PC-9 (cell line): ENCODE measurements around the gene CLMN. TPM values are rescaled to one million over a fixed set of nuclear protein-coding genes. Genes with fewer than 3 reads are reported as not detected.

Experiments
- BruUV-seq: library from RNA; stranded (reverse); fragments of 400-500 nt; replicated peaks from 2 replicates; lab custom pipeline; 2021; lab: Mats Ljungman, UMichigan
- CTCF ChIA-PET: fragments of 300-600 bp; sonication (Branson Sonifier 250); formaldehyde crosslinking; loops from one replicate; lab custom pipeline; 2022; ENCODE audit warnings: antibody characterized with exemption; lab: Charles Lee
- POLR2A ChIA-PET: fragments of 300-600 bp; sonication (Branson Sonifier 250); formaldehyde crosslinking; loops from one replicate; lab custom pipeline; 2022; ENCODE audit warnings: antibody characterized with exemption; ENCODE audit not compliant: unreplicated experiment; lab: Charles Lee
- DNase-seq, 2 experiments: peaks; one replicate each; pipeline versions ENCODE4 v3.0.0 to v3.0.0-alpha.2; 2015 to 2022; ENCODE audit warnings: mixed read lengths in 1 of 2
- H2AFZ ChIP-seq: fragments of 200-600 bp; sonication (generic); 2 replicates; pipeline ENCODE4 v1.8.1; 2017; ENCODE audit warnings: antibody characterized with exemption
- H3F3A ChIP-seq: fragments of 200-600 bp; sonication (generic); 2 replicates; pipeline ENCODE4 v1.8.1; 2017; ENCODE audit warnings: antibody characterized with exemption, mild to moderate bottlenecking, low read depth; ENCODE audit not compliant: insufficient read depth
- H3K27ac ChIP-seq: fragments of 200-600 bp; sonication (generic); 2 replicates; pipeline ENCODE4 v1.6.1; 2016; ENCODE audit warnings: mixed run types
- H3K27me3 ChIP-seq: fragments of 200-600 bp; sonication (generic); 2 replicates; pipeline ENCODE4 v1.6.1; 2016; ENCODE audit warnings: low read depth, mixed run types; ENCODE audit not compliant: insufficient read depth
- H3K36me3 ChIP-seq: fragments of 200-600 bp; sonication (generic); 2 replicates; pipeline ENCODE4 v1.6.1; 2016; ENCODE audit warnings: low read depth, mixed run types
- H3K4me1 ChIP-seq: fragments of 200-600 bp; sonication (generic); replicated peaks from 2 replicates; pipeline ENCODE4 v1.6.1; 2016; ENCODE audit warnings: mixed run types; ENCODE audit not compliant: insufficient read depth
- H3K4me2 ChIP-seq: fragments of 200-600 bp; sonication (generic); 2 replicates; pipeline ENCODE4 v1.6.1; 2017; ENCODE audit warnings: mixed run types
- H3K4me3 ChIP-seq: fragments of 200-600 bp; sonication (generic); 2 replicates; pipeline ENCODE4 v1.6.1; 2016; ENCODE audit warnings: mixed run types
- H3K79me2 ChIP-seq: fragments of 200-600 bp; sonication (generic); 2 replicates; pipeline ENCODE4 v1.6.1; 2017; ENCODE audit warnings: low read depth, mixed run types
- H3K9me2 ChIP-seq: fragments of 200-600 bp; sonication (generic); 2 replicates; pipeline ENCODE4 v1.8.1; 2017; ENCODE audit warnings: mild to moderate bottlenecking; ENCODE audit not compliant: insufficient read depth
- H3K9me3 ChIP-seq: fragments of 200-600 bp; sonication (generic); 2 replicates; pipeline ENCODE4 v1.8.1; 2016; ENCODE audit warnings: low read depth; ENCODE audit not compliant: insufficient read depth
- H4K20me1 ChIP-seq: fragments of 200-600 bp; sonication (generic); 2 replicates; pipeline ENCODE4 v1.8.1; 2017; ENCODE audit not compliant: insufficient read depth
- CTCF ChIP-seq: fragments of 200-600 bp; sonication (generic); conservative IDR thresholded peaks from 2 replicates; pipeline ENCODE4 v1.6.1; 2017; ENCODE audit warnings: mixed run types, antibody characterized with exemption, mild to moderate bottlenecking, moderate library complexity
- EZH2 ChIP-seq: fragments of 200-600 bp; sonication (generic); IDR thresholded peaks from 2 replicates; pipeline ENCODE4 v1.8.0; 2017; ENCODE audit warnings: antibody characterized with exemption, low read depth
- intact Hi-C: fragments of 100-400 bp; cut with micrococcal nuclease; formaldehyde crosslinking; loops from one replicate; pipeline ENCODE4 v1.10.0; 2022; ENCODE audit not compliant: unreplicated experiment
- total RNA-seq: library from RNA; stranded (reverse); gene quantifications from 2 replicates; pipeline ENCODE4 v1.2.3, GENCODE V29; 2021

CLMN gene
- total RNA-seq, 1 experiment from 2014 or later, result 15.8 TPM

DNA sequence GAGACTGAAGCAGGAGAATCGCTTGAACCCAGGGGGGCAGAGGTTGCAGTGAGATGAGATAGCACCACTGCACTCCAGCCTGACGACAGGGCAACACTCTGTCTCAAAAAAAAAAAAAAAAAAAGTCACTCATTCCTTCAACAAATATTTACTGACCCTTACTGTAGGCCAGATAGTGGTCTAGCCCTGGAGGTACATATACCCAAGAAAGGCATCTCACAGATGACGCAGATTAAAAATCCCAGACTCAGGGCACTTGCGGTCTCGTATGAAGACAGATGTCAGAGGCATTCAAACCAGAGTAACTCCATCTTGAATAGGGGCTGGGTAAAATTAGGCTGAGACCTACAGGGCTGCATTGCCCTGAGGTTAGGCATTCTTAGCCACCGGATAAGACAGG, 44.8 kb downstream of the CLMN start:
- no peak overlapping the region for H3K4me2 ChIP-seq
- intact Hi-C loops, result no loop called here
- POLR2A ChIA-PET, result no interaction called here

GRCh38 chr14:95274279-95274678, 45.4 kb downstream of the CLMN start:
- no peak overlapping the region for H3K4me3 ChIP-seq
- ChIA-PET CTCF (no interaction called here), POLR2A (no interaction called here)
- peaks cover 9% of the 10 kb centered on the region; the same call in 1 of the 2 replicates for H3K4me1 ChIP-seq
- no peaks in the 10 kb centered on the region for H3K79me2 ChIP-seq
- TF ChIP-seq EZH2, result no peak
- TF ChIP-seq CTCF, result no peak
- no peak overlapping the region for H2AFZ ChIP-seq
- no peak overlapping the region for H3K27ac ChIP-seq
- H3K9me2 ChIP-seq, result no peaks in the 10 kb centered on the region
- intact Hi-C loops, result no loop called here
- no peaks in the 10 kb centered on the region for H4K20me1 ChIP-seq
- no peak for DNase-seq
- H3K4me2 ChIP-seq, result no peak overlapping the region
- no TSS peak for BruUV-seq
- H3K9me3 ChIP-seq, result no peaks in the 10 kb centered on the region
- no peaks in the 10 kb centered on the region for H3K27me3 ChIP-seq
- H3F3A ChIP-seq, result no peaks in the 10 kb centered on the region
- H3K36me3 ChIP-seq, result no peaks in the 10 kb centered on the region

More for the DNA sequence above, 44.8 kb downstream of the CLMN start:
- TF ChIP-seq EZH2 (no peak), CTCF (no peak)
- Histone ChIP-seq H3F3A (no peaks in the 10 kb centered on the region), H3K36me3 (no peaks in the 10 kb centered on the region), H3K27me3 (no peaks in the 10 kb centered on the region), H4K20me1 (no peaks in the 10 kb centered on the region), H3K27ac (no peak overlapping the region), H2AFZ (no peak overlapping the region), H3K79me2 (no peaks in the 10 kb centered on the region), H3K9me3 (no peaks in the 10 kb centered on the region), H3K9me2 (no peaks in the 10 kb centered on the region), H3K4me3 (no peak overlapping the region), H3K4me1 (peaks cover 9% of the 10 kb centered on the region; the same call in 1 of the 2 replicates)
- CTCF ChIA-PET, result no interaction called here
- BruUV-seq, result no TSS peak
- no peak for DNase-seq

DNA sequence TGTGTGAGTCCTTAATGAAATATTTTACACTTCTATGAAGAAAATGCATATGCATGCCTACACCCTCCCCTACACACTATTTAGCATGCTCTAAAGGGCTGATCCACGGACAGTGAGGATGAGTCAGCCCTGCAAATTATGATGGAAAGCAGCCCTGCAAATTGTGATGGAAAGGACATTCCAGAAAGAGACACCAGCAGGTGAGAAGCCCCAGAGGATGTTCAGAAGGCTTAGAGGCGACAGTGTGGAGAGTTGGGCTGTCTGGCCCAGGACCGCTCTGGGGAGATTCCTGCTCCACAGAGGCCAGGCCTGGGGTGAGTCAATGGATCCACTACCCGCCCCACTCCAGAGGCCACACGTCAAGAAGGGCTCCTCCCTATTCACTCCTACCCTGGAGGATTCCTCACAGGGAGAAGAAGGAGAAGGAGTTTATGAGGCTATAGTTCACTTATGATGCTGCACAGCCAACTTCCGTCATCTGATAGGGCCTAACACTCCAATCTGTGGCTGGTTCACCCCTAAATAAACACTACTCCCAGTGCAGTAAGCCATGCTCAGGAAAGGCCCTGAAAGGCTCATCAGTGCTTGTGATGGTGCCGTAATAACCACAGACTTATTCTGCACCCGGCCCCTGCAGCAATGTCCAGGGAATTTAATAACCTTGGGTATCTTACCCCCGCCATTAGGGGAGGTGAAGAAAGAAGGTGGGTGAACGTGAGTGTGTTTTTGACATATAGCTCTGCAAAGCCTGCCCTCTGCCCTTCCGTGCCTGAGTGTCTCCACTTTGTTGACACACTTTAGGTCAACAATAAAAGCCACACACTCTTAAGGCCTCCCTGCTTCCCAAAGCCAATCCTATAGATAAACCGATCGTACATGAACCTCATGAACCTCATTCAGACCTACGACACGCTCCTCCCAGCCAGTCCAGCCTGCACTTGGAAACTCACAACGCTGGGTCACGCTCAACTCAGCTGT, 46.4 kb downstream of the CLMN start:
- DNase-seq, result peak; percentile 36 to 68
- Histone ChIP-seq H3F3A (no peaks in the 10 kb centered on the region), H3K27ac (peak overlapping the region; percentile 19; the same call in 1 of the 2 replicates), H3K4me2 (peak overlapping the region; percentile 13; the same call in 1 of the 2 replicates), H3K4me1 (peaks cover 9% of the 10 kb centered on the region; the same call in 1 of the 2 replicates), H4K20me1 (no peaks in the 10 kb centered on the region), H2AFZ (no peak overlapping the region), H3K36me3 (no peaks in the 10 kb centered on the region), H3K4me3 (no peak overlapping the region), H3K79me2 (no peaks in the 10 kb centered on the region), H3K9me3 (no peaks in the 10 kb centered on the region), H3K9me2 (no peaks in the 10 kb centered on the region), H3K27me3 (no peaks in the 10 kb centered on the region)
- no peak for TF ChIP-seq EZH2
- intact Hi-C loops, result no loop called here
- POLR2A ChIA-PET, result no interaction called here
- BruUV-seq, result no TSS peak
- CTCF ChIA-PET, result no interaction called here
